COLO668 (cell line): ENCODE measurements around the gene UGT1A1.

Experiments used
- DNase-seq: peaks from one replicate; lab custom pipeline; 2025; ENCODE audit not compliant: unreplicated experiment; lab: John Stamatoyannopoulos, UW

Gene UGT1A1

DNA sequence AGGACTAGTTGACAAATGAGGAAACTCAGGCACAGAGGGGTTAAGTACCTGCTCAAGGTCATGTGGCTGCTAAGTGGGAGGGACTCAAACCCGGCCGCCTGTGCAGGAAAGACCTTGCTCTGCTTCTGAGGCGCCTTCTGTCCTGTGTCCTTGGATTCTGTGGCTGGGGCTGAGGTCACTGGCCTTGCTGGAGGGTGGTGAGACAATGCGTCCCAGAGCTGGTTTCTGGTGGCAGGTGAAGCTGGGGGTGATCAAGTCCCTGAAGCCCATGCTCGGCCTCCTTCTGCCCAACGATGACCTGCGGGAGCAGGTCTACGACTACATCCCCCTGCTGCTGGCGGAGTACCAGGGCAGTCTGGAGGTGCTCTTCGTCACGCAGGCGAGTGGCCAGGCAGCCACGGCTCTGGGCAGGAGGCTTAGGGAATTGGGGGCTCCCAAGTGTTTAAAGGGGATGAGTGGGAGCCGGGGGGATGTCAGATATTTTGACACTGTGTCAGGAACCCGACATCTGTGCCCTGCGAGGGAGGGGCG is 34.1 kb downstream of the UGT1A1 start:
- DNase-seq: no peak

DNA sequence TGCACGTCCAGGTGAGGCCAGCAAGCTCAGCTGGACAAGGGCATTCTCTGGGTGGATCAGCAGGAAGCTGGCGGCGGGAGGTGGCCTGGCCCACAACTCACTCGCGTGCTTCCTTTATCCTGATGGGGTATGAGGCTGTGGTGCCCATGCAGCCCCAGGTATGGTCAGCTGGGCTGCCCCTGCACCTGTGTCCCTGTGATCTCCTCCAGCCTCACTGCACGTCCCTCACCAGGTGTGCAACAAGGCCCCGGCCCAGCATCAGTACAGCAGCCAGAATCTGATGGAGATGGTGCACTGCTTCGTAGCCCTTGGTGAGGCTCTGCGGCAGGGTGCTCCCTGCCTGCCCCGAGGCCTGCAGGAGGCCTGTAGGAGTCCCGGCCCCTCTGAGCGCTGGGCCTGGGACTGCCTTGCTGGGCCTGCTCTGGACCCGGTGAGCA is 35.7 kb downstream of the UGT1A1 start:
- no peak for DNase-seq

DNA sequence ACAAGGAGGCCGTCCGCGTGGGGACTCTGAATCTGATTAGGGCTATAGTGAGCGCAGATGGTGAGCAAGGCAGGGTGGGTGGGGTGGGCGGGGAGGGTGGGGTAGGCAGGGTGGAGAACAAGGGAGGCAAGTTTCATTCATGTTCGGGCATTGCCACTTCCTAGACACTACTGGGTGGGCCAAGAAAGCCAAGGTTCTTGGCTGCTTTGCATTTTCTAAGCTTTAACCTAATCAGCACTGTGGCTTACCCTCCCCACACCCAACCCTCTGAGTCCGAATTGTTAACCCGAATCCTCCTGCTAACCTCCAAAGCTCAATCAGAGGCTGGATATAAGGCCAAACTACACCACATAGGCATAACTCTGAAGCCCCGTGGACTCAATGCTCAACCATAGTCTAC is 36.2 kb downstream of the UGT1A1 start:
- no peak for DNase-seq

DNA sequence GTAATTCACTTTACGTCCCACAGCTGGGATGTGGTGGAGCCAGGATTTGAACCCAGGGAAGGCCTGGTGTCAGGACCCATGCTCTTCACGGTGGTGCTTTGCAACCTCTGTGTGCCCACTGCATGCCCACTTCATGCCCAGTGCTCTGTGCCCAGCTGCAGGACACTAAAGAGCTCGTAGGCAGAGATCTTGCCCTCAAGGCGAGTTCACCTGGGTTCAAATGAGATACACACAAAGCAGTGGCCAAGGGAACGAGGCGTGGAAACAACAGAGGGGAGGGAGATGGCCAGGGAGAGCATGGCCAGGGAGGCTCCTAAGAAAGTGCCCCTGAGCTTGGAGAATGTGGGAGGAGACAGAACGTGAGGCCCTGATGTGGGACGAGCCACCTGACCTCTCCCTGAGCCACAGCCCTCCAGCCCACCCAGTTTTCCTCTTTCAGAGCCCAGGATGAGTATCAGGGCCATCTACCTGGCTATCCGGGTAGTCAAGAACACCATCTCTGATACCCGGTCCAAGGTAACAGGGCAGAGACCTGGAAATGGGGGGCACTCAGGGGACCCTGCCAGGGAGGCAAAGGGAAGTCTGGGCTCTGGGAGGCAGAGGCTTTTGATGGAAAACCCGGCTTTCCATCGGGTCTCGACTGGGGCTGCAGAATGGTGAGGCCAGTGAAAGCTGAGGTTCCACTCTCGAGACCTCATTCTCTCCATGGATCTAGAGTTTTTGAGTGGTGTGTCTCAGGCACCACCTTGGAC is 38.4 kb downstream of the UGT1A1 start:
- DNase-seq: no peak

DNA sequence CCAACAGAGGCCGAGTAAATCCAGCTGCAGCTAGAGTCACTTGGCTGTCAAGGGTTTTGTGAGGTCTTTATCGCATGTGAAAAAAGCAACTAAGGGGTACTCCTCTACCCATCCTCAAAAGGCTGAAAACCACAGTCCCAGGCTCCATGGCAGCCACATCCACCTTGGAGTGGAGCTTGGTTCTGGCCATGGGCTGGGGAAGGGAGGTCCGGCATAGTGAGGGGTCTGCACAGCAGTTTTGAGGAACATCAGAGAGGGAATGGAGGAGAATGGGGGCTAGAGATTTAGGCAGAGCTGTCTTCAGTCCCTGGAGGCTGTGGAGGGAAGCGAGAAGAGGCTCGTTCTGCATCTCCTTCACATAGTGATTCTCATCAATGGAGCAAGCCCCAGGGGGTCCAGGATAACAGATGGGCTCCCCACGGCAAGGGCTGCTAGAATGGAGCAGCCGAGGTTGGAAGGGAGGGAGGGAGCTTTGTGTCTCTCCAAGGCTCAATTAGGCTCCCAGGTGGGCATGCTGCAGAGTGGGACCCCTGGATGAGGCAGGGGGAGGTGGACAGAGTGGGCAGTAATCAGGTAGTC is 39.1 kb downstream of the UGT1A1 start:
- DNase-seq: no peak

DNA sequence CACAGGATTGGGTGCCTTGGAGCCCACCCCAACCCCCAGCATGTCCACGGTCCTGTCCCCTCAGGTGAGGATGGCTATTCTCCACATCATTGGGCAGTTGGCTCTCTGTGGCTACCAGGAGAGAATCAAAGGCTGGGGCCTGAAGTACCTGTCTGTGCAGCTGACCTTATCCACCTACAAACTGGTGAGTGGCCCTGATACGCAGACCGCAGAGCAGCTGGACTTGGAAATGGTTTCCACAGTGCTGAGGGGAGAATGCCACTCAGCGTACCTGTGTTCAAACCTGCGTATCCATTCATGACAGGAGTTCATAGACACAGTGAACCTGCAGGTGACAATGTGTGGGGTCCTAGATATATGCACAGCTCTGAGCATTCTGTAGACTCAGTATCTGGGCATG is 39.6 kb downstream of the UGT1A1 start:
- no peak for DNase-seq

DNA sequence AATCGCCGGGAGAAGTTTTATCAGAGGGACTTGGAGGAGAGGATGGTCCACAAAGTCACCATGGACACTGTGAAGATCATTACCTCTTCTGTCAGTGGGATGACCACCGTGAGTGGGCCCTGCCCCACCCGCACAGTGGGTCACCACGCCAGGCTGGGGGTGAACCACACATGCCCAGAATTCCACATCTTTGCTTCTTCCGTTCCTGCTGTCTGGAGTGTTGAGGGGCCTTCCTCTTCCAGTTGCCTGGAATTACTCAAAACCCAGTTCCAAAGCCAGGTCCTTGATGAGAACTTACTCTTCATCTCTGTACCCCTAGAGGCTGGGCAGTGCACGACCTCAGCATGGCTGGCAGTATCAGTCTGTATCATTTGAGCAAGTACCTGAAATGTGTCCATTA is 40.1 kb downstream of the UGT1A1 start:
- DNase-seq: no peak

DNA sequence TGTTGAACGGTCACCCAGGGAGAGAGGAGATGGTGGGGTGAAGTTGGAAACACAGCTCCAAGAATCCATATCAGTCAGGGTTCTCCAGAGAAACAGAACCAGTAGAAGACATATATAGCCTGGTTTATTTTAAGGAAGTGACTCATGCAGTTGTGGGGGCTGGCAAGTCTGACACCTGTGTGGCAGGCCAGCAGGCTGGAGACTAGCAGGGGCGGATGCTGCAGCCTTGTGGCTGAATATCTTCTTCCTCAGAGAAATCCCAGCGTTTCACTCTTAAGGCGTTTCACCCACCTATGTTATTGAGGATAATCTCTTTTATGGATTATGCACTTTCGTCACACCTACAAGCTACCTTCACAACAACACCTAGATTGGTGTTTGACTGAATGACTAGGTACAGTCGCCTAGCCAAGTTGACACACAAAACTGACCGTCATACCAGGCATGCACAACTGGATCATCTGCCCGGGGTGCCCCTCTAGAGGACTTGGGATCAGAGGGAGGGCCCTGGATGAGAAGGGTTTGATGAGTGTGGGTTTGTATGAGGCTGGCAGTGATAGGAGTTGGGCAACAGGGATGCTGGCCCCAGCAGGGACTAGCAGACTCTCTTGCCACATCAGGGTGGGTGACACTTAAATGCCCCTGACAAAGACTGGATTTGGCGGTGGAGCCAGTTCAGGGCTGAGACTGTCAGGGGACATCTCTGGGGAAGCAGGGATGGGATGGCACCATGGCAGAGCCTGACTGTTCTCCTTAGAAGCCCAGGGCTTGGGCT is 41.5 kb downstream of the UGT1A1 start:
- DNase-seq: no peak

DNA sequence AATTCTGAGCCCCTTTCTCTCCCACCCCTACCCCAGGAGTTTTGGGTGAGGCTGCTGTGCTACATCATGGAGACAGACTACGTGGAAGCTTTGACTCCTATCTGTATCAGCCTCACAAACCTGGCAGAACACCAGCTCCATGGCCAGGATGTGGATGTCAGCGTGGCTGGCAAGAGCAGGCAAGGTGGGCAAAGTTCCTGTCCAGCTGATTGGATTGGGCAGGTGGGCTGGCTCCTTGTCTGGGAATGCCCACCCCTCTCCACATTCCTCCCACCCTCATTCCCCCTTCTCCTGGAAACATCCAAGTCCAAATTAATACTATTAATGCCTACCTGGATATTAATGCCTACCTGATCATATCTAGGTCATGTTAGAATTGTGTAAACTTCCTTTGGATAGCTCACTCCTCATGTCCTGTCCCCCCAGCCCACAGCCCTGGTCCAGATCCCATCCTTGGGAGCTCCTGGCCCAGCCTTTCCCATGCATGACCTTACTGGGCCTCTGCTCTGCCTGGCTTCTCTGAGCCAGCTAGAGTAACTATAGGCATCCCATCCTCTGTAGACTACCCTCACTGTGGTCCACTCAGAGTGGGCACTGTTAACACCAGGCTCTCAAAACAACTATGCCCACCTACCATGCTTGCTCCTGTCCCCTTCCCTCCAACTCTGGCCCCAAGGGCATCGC is 42.2 kb downstream of the UGT1A1 start:
- no peak for DNase-seq

DNA sequence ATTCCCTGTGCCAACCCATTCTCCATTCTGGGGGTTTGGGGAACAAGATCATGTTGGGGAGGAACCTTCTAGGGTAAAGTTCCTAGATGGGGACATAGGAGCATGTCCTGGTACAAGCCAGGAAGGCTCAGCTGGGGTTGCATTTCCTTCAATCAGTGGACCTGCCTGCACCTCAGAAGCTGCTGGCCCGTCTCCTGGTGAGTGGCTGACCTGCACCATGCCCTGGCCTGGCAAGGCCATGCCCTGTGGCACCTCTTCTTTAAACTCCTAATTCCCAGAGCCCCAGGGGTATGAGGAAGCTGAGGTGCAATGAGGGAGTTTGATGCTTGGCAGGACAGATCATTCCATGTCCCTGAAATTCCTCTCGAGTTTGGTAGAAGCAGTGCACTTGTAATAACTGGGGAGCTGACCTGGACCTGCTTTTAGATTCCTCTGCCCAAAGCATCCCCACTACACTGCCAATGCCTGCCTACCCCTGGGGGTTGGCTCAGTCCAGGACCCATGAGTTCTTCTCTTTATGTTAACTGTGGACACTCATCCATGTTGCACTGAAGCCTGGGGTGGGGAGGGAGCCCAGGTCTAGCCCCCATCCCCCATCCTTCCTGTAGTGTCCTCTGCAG is 43.3 kb downstream of the UGT1A1 start:
- DNase-seq: no peak

DNA sequence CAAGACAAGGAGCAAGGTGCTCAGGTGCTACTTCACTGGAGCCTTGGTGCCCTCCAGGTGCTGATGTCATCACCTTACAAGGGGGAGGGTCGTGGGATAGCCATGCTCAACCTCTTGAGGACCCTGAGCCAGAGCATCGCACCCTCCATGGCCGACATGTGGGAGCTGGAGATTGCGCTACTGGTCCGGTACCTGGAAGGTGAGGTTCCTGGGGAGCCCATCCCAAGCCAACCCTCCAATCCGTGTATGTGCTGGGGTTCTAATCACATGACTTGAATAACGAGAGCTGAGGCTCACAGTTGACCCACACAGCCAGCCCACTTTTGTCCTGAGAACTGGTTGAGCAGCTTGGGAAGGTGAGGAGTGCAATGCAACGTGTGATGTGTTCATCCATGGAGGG is 43.9 kb downstream of the UGT1A1 start:
- DNase-seq: no peak

DNA sequence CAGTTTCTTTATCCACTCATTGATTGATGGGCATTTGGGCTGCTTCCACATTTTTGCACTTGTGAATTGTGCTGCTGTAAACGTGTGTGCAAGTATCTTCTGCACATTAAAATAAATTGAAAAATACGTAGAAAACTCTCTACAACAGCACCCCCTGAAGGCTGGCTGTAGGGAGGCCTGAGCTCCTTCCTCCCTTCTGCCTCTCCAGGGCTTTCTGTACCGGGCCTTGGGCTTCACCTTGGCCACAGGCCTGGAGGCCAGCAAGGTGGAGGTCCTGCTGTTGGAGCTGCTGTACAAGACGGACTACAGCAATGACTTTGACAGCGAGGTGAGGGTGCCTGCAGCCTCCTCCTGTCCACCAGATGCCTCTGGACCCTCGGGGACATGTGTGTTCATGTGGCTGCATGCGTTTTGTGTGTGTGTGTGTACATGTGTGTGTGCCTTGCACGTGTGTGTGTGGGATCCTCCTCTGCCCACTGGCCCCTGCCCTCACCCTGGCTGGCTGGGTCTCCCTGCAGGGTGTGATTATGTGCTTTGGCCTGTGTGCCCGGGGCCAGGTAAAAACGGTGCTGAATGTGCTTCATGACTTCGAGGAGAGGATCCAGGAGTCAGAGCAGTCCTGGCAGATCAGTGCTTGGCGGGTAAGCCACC is 47.3 kb downstream of the UGT1A1 start:
- DNase-seq: no peak

DNA sequence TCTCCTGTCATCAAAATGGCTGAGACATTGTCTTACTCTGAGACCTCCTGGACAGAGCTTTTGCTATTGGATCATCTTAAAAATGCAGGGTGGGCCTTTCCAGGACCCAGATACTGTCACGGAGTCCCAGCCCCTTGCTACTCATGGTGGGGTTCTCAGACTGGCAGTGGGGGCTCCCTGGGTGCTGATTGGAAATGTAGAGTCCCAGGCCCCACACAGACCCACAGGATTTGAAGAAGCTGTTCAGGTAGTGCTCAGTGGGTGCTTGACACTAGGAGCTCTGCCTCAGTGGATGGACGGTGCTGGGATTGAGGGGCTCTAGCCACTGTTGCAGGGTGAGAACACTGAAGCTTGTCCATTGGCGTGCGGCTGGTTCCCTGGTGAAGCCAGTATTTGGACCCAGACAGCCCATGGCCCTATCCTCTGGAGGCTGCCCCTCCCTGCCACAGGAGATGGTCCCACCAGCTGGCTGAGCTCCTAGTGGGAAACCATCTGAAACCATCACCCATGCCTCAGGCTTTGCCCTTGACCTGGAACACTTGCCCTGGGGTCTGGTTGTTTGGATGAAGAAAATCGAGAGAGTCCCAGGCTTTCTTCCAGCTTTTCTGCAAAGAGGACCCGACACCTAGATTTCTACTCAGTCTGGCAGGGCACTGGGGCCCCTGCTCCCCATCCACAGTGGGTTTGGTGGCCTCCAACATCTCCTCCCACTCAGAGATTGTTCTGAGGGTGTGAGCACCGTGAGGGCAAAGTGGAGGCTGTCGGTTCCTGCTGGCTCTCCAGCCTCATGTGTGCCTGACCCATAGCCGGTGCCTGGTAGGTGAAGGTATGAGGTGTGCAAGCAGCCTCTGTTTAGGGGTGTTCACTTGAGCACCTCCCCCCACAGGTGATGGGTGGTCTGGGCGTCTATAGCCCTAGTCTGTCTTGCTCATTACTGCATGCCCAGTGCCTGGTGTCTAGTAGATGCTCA is 48.2 kb downstream of the UGT1A1 start:
- DNase-seq: no peak

DNA sequence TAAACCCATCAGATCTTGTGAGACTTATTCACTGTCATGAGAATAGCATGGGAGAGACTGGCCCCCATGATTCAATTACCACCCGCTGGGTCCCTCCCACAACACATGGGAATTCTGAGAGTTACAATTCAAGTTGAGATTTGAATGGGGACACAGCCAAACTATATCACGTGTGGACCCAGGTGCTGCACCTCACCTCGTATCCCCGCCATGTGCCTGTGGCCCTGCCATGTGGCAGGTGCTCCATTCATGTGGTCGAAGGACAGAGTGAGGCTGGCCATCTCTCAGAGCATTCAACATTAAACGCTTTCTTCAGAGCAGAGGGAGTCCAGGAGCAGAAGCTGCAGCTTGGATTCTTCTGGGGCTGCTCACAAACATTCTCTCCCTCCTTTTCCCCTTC is 50.3 kb downstream of the UGT1A1 start:
- no peak for DNase-seq

DNA sequence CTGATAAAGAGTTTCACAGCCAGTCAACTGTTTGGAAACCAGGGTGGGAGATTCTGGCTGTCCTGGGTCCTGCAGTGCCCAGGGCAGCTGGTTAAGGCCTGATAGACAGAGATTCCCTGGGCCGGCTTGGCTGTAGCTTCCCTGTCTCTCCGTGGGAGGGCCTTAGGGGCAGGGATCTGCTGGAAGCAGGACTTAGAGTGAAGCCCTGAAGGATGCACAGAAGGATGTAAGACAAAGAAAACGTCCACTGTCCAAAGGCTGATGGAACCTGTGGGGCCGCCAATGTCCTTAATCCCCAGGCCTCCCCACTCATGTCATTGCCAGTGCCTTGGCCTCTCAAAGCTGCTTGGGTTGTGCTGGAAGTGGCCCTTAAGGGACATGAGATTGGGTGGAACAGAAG is 51.0 kb downstream of the UGT1A1 start:
- DNase-seq: no peak

DNA sequence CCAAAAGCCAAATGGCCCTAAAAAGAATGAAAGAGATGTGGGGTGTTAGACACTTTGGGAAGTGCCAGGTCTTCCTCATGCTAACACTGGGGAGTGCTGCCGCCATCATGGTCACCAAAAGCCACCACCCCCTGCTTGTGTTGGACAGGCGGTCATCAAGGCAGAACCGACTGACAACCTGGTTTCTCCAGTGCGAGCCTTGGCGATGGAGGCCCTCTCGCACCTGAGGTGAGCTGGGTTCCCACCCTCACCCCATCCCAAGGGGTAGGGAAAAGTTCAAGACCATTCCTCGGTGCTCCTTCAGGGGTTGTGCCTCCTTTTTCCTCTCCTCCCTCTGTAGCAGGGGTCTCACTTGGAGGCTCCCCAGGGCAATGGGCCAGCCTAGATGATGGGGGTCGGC is 51.7 kb downstream of the UGT1A1 start:
- no peak for DNase-seq

DNA sequence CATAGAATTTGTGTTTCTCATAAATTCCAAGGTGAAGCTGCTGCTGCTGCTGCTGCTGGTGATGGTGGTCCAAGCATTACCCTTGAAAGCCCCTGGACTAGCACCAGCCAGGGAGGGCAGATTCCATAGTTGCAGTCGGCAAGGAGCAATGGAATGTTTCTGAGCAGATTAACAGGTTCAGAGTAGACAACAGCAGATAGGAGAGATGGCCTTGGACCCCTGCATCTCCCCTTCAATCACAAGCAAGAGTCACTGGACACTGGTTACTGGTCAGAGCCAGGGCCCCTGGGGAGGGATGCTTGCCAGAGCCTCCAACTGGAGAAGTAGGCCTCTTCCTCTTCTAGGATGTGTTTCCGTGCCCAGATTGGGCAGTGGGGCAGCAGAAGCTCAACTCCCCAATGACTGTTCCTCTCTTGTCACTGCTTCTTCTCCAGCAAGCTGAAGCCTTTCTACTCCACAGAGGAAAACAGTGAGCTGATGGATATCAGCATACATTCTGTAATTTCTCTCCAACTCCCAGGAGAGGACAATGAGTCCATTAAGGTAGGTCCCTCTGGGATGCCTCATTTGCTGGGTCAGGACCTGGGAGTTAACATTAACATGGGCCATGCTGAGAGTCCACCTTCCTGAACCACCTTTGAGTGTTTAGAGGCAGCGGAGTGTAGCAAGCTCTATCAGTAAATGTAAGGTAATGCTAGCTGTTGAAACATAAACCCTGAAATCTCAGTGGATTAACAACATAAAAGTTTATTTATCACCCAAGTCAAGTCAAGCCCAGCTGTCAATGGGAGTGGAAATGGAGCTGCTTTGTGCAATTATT is 53.4 kb downstream of the UGT1A1 start:
- DNase-seq: no peak

DNA sequence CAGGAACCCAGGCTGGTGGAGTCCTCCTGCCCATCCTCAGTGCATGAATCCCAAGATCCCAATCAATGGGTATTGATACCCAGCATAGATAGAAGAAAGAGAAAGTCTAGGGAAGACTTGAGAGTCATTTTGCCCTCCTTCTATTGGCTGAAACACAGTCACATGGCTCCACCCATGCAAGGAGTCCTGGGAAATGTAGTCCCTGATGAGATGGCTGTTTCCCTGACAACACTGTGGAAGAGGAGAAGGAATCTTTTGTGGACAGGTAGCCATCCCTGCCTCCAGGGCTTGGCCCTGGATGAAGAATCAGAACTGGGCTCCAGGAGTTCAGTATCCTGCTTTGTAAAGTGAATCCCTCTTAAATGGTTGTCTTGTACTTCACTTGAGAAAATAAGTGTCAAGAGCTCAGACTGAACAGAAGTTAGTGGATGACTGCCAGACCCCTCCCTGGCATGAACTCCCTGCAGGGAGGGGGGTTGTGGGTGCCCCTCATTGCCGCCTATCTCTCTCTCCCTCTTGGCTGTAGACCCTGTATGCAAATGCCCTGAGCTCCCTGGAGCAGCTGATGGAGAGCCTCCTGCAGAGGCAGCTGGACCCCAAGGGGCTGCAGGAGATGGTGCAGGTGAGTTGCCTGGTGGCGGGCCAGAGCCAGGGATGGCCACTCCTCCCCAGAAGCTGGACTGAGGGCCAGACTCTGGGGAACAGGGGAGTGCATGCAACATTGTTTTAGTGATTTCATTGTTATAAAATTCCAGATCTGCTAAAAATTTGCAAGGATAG is 54.2 kb downstream of the UGT1A1 start:
- no peak for DNase-seq
